T-helper 22 cell (primary cell): ENCODE measurements around the gene ARCN1.

Experiments used
- DNase-seq: peaks from one replicate; pipeline ENCODE4 v3.0.0-alpha.2; 2020; ENCODE audit warnings: low read depth

Gene ARCN1

GRCh38 chr11:118639899-118640298 is 67.7 kb downstream of the ARCN1 start:
- no peak for DNase-seq

- DNase-seq, result no peak
Observed at GRCh38 chr11:118640332-118641154, 68.3 kb downstream of the ARCN1 start.

GRCh38 chr11:118641397-118642019 is 69.3 kb downstream of the ARCN1 start:
- DNase-seq, result no peak

- no peak for DNase-seq
Observed at GRCh38 chr11:118643142-118643994, 71.2 kb downstream of the ARCN1 start.

- no peak for DNase-seq
Observed at GRCh38 chr11:118643995-118644345, 71.8 kb downstream of the ARCN1 start.

GRCh38 chr11:118644496-118644895 is 72.3 kb downstream of the ARCN1 start:
- DNase-seq, result no peak

DNA sequence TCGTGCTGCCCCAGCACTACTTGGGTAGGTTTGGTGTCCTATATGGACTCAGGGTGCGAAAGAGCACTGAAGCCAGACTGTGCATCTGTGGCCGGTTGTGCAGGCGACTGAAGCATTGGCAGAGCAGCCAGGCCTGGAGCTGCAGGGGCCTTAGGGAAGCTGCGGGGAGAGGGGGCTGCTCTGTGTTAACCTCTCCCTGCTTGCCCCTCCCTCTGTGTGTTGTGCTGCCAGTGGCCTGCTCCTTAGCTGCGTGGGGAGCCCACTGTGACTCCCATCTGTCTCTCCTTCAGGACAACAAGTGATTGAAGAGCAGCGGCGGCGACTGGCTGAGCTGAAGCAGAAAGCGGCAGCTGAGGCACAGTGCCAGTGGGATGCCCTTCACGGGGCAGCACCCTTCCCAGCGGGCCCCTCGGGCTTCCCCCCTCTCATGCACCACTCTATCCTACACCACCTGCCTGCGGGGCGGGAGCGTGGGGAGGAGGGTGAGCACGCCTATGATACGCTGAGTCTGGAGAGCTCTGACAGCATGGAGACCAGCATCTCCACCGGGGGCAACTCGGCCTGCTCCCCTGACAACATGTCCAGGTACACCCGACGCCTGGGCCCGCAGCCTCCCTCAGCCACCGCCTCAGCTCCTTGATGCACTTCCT is 73.0 kb downstream of the ARCN1 start:
- no peak for DNase-seq

DNA sequence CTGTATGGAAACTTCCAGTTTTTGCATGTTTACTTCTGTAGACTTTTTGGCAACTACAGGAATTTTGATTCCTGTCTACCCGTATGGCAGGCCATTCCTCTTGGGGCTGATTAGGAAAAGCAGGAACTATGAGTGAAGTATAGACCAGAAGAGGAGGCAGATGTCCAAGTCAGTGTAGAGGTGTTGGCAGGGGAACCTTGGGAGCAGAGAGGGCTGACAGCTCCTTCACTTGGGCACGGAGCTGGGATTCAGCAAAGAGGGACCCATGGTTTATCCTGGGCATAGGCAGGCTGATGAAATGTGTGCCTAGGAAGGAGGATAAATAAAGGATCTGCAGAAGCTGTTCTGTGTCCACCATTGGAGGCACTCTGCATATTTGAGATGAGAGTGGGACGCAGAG is 74.2 kb downstream of the ARCN1 start:
- DNase-seq, result no peak

DNA sequence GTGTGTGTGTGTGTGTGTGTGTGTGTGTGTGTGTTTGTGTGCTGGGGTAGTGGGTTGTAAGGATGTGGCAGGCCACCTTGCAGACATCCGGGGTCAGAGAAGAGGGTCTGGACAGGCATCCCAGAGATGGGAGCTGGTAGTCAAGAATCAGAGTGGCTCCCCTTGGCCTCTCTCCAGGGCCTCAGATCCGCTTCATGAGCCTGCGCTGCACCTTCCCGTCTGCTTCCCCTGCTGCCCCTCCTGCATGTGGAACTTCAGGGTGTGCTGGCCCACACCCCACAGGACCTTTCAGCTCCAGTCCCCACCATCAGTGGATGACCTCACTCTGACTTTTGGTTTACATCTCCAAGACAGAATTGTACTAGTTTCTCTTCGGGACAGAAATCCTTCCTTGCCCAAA is 76.1 kb downstream of the ARCN1 start:
- DNase-seq, result no peak

DNA sequence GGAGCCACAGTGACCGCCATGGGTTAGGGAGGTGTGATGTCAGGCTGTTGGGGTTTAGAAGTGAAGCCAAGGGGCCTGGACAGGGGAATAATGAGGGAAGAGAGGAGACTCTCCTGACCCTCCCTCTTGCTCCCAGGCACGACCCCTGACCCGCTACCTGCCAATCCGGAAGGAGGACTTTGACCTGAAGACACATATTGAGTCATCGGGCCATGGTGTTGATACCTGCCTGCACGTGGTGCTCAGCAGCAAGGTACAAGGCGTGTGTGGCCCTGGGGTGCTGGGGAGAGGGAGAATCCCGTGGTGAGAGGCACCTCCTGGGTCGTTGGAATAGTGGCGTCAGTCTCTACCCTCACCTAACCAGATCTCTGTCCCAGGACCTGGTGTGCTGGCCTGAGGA is 77.7 kb downstream of the ARCN1 start:
- no peak for DNase-seq

DNA sequence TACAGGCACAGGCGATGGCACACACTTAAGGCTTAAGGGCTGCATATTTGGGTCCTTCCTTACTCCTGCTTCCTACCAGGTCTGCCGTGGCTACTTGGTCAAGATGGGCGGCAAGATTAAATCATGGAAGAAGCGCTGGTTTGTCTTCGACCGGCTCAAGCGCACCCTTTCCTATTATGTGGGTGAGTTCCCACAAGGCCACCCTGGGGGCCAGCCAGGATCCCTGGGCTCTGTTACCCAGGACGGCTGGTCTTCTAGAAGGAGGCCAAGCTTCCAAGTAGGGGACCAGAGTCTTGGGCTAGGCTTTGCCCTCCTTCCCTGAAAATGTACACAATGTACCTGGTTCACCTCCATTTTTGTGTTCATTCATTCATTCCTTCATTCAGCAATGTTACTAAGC is 78.2 kb downstream of the ARCN1 start:
- no peak for DNase-seq

GRCh38 chr11:118651820-118652219 is 79.6 kb downstream of the ARCN1 start:
- no peak for DNase-seq
